Islet precursor cell (in vitro differentiated cells): Measurements from ENCODE around the gene OGFOD1.

ENCODE experiments used
- DNase-seq: peaks from one replicate; pipeline ENCODE4 v3.0.0-alpha.2; 2018

Gene OGFOD1

GRCh38 chr16:56428091-56428490 is 23.3 kb upstream of the OGFOD1 start:
- no peak for DNase-seq

DNA sequence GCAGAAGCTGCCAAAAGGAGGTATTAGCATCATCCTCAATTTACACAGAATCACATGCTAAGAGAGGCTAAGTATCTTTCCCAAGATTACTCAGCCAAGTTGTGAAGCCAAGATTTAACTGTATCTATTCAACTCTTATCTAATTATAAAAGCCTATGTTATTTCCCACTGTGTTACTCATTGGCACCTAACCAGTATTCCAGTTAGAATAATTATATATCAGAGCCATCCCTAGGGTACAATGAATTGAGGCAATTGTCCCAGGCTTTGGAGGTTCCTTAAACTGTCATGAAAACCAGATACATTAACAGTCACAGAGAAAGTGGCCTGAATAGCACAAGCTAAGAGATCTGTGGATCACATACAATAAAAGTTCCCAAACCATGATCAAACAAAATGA is 15.1 kb upstream of the OGFOD1 start:
- DNase-seq: no peak

GRCh38 chr16:56438038-56438437 is 13.3 kb upstream of the OGFOD1 start:
- no peak for DNase-seq

DNA sequence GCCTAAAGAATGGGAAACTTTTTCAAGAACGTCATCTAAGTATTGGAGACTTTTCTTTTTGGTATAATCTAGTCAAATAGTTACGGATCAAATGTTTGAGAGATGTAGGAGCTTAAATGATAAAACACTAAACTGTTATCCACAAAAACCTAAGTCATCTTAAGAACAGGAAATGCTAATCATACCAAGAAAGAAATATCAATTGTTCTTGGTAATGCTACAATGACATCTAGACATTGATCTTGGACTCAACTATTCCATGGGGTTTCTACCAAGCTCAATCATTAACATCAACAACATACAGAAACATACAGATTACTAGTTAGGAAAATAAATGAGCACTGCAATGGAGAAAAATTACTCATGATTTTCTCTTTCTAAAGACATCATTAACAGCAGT is 4.1 kb upstream of the OGFOD1 start:
- DNase-seq: no peak

DNA sequence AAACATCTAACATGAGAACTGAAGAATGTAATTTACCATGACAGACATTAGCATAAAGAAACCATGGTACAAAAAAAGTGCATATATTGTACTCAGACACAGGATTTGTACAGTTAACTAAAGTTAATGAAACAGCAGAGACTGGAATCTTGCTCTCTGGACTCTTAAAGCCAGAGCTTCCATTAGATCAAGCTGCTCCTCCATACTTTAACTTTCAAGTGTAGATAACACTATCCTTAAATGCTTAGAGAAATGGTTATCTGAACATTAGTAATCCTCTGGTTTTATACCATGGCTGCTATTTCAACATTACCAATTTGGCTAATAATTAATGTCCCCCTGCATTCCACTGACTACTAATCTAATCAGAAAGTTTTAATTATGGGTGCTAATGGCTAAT is 3.3 kb upstream of the OGFOD1 start:
- DNase-seq: no peak

GRCh38 chr16:56450275-56450985 is 924 bp upstream of the OGFOD1 start:
- DNase-seq: no peak

DNA sequence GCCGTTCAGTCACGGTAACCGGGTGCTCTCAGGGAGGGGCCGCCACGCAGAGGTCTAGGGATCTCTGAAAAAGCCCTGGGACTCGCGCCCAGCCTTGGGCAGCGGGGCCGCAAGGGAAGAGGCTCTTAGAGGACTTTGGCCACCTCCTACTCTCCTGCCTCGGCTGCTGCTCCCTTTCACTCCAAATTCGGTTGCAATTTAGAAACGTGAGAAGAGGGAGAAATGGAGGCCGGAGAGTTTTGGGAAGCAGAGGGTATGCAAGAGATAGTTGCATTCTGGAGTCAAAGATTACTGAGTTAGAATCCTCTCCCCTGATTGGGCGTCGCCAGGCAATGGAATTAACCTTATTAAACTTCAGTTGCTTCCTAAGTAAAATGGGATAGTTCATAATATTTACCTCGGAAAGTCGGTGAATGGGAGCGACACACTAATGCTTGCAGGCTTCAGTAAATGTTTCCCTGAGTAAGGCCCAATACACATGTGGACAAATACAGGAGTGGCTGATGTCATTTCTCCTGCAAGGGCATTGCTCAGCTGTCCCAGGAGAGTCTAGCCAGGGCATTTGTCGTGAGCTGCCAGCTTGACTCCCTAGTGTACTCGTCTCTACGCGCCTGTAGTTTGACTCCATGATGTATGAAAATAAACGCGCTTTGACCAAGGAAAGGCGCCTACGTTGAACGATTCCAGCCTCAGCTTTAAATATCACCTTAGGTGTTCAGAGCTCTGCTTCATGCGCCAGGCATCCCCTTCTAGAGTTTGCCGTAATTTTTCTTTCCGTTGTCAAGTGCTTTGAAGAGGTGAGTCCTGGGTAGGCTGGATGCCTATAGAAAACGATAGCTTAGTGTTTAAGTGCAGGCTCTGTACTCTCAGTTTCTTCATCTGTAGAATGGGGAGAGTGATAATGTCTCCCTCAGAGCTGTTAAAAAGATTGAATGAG is 667 bp downstream of the OGFOD1 start:
- DNase-seq: peak; percentile 69

DNA sequence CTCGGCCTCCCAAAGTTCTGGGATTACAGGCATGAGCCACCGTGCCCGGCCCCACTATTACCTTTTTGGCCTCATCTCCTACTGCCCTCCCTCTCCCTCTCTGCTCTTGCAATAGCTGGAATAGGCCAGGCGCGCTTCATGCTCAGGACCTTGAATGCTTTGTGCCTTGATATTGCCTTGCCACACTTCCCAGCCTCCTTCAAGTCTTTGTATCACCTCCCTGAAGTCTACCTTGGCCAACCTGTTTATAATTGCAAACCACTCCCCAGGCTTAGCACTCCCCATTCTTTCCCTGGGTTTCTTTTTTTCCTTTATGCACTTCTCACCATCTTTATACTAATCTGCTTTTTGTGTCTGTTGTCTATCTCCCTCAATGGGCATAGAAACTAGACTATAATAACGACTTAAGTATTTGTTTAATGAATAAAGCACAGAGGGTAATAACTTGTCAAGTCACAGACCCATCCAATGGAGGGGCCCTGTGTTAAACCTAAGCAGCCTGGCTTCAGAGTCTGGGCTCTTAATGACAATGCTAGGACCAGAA is 6.6 kb downstream of the OGFOD1 start:
- DNase-seq: no peak

DNA sequence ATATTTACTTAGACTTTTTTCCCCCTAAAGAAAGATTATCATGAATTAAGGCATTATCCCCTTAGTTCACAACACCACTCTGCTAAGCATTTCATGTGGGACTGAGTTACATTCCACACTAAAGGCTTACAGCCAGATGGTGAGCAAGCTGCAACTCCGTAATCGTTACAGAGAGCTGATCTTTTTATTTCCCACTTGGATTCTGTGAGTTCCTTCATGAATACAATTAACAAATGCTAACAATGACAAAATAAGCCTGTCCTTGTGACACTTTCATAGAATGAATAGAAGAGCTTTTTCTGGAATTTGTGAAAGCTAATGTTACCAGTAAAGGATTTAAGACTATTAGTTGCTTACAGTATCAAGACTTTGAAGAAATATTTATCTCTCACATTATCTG is 8.7 kb downstream of the OGFOD1 start:
- no peak for DNase-seq

- DNase-seq: no peak
Measured at GRCh38 chr16:56462064-56462796, 10.9 kb downstream of the OGFOD1 start.

DNA sequence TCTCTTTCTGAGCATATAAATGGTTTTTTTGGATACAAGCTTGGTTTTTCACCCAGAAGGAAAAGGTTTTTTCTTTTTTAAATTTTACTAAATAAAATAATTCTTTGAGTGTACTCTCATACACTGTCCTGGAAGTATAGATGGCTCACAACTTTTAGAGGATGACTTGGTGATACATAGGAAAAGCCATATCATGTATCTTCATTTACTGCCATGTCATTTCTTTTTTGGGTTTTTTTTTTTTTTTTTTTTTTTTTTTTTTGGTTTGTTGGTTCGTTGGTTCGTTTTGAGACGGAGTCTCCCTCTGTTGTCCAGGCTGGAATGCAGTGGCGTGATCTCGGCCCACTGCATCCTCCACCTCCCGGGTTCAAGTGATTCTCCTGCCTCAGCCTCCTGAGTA is 11.8 kb downstream of the OGFOD1 start:
- no peak for DNase-seq

- no peak for DNase-seq
Measured at GRCh38 chr16:56466344-56466743, 15.0 kb downstream of the OGFOD1 start.

DNA sequence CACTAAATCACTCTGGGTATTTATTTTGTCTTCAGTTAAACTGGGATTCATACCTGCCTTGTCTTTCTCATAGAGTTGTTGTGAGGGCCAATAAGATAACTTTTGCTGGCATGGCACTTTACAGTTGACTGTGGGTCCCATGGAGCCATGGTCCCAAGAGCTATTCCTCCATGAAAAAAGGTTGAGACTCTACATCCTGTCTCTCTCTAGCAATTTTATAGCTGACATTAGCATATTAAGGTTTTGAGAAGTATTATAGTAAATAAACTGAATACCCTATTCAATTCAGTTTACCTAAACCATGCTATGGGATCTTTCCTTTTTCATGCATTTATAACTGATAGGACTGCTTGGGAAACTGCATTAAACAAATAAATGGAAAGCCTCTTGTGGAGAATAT is 17.4 kb downstream of the OGFOD1 start:
- no peak for DNase-seq

DNA sequence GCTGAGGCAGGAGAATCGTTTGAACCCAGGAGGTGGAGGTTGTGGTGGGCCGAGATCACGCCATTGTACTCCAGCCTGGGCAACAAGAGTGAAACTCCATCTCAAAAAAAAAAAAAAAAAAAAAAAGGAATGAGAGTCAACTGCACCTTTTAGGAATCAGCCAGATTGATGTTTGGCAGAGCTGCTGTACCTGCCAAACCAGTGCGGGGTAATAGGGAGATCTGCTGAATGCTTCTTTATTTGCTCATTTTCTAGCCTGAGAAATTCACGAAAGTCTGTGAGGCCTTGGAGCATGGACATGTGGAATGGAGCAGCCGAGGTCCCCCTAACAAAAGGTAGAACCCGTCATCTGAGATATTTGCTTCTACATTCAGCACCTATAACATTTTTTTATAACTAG is 18.4 kb downstream of the OGFOD1 start:
- DNase-seq: no peak

- no peak for DNase-seq
Measured at GRCh38 chr16:56470232-56470631, 18.9 kb downstream of the OGFOD1 start.

DNA sequence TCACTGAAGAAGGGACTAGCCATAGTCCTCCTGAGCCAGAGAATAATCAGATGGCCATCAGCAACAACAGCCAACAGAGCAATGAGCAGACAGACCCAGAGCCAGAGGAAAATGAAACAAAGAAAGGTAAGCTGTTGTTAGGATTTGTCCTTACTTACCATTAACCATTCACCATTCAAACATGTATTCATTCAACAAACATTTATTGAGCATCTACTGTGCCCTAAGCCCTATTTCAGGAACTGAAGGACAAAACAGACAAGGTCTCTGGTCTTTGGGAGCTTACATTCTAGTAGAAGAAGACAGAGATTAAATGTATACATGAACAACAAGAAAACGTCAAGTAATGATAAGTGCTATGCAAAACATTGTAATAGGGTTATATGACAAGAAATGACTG is 19.3 kb downstream of the OGFOD1 start:
- DNase-seq: no peak

DNA sequence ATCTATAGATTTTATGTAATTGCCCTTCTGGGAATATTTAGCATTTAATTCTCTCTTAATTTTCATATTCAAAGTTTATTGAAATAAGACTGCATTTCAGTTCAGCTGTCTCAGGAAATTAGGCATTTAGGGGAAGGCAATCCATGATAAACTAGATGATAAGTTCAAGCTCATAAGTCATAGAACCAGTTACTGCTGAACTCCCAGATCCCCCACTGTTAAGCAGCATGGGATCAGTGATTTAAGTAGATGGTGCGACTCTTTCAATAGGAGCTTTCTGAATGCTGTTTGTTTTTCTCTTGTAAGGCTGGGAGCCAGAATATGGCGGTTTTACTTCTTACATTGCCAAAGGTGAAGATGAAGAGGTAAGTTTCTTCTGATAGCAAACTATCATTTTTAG is 23.8 kb downstream of the OGFOD1 start:
- DNase-seq: no peak

DNA sequence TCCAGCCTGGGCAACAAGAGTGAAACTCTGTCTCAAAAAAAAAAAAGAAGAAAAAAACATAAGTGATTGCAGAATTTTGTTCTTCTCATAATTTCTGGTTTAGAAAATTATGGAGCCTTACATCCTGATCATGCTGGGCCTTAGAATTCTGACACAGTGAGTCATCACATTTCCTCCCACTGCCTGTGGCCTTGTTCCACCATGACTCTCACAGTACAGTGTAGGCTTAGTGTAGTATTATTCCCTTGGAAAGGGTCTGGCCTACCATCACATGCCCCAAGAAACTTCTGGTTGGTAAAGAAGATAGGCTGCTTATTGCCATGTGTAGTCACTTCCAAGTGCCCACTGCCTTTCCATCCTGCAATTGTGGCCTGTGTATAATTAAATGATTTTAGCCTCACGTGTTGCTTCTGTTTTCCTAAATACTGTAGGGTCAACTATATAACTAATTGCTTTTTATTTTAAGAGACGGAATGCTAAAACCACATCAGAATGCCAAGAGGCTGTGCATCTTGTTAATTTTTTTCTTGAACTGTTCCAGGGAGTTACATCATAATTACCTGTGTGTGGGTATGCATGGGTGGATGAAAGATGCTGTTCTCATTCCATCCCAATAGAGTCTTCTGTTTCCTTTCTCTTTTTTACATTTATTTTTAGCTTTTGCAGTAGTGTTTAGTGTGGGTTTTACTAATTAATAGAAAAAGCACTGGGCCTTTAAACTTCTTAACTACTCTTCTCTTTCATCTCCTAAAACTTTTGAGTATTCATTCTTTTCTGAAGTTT is 25.9 kb downstream of the OGFOD1 start:
- DNase-seq: peak; percentile 67

DNA sequence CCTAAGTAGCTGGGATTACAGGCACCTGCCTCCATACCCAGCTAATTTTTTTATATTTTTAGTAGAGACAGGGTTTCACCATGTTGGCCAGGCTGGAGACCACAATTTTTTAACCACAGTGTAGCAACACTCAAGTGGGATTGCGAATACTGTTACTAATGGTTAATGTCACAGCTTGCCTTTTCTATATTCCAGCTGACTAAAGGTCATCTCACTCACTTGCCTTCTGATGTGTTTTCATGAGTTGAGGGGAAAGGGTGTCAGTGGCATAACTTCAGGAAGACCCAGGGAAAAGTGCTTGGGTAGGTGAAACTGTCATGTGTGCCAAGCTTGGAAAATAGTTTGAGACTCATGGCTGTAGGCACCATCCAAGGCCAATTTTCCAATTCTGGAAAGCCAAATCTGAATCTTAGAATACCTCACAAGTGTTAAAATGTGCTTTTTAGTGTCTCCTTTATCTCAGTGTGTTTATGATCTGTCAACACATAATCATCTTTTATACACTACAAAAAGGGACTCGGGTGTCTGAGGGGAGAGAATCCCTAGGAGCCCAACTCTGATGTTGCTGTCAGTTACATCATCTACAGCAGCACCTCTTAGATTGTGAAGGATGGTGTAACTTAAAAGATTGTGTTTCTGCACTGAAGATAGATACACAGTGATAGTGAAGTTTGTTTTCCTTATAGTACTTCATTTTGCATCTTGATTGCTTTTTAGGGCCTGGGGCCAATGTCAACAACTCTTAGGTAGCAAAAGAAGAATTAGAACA is 27.1 kb downstream of the OGFOD1 start:
- DNase-seq: no peak

DNA sequence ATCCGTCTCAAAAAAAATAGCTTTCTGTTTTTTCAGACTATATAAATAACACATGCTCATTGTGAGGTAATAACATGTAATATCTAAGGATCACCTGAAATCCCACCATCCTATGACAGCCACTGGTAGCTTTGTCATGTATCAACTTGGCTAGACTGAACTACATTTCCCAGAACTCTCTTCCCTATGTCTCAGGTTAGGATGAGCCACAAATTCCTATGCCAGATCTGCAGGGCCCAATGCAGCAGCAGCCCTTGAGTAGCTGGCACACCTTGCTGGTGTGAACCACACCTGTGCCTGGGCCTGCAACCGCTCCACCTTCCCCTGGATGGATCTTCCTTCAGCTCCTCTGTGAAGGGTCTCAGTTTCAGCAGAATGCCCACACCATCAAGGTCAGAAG is 28.1 kb downstream of the OGFOD1 start:
- no peak for DNase-seq

DNA sequence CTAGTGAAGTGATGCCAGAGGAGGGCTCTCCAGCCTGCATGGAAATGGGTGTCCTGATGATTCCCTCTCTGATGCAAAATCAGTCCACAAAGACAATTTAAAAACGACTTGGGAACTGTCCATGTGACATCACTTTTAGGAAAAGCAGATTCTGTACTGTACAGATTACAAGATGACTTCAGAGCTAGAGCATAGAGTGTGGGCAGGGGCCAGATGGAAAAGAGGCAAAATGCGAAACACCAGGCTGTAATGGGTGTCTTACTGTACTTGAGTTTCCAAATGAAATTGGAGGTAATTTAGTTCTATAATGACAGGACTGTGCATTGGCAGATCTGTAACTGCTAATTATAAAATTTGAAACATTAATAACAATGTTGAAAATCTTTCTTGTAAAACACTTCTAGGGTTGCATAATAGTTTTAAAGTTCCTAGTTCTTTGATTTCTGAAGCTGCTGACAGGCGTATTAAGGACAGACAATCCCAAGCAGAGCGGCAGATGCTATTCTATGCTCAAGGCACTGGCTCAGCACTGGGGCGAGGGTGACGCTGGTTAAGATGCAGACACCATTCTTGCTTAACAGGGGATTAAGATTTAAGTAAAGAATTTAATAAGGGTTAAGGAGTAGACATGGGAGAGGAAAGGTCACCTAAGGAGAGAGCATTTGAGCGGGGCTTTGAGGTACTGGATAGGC is 29.6 kb downstream of the OGFOD1 start:
- DNase-seq: no peak
